Dendritic cell treated with granulocyte-macrophage colony-stimulating factor and Interleukin-4, amounts not matched to agents 40 ng/mL and 50 ng/mL, for 4 days (primary cell): ENCODE results near the gene OR6X1.

Experiments
- H3K27ac Mint-ChIP-seq: one replicate; pipeline ENCODE4 v1.8.0; 2022; ENCODE audit warnings: mild to moderate bottlenecking, mixed read lengths
- H3K27me3 Mint-ChIP-seq: one replicate; pipeline ENCODE4 v1.8.0; 2022; ENCODE audit warnings: mild to moderate bottlenecking, mixed read lengths
- H3K36me3 Mint-ChIP-seq: one replicate; pipeline ENCODE4 v1.8.0; 2022; ENCODE audit warnings: low read depth, mixed read lengths
- H3K4me1 Mint-ChIP-seq: one replicate; pipeline ENCODE4 v1.8.0; 2022; ENCODE audit warnings: low read depth, mixed read lengths
- H3K4me3 Mint-ChIP-seq: one replicate; pipeline ENCODE4 v1.8.0; 2022; ENCODE audit warnings: mild to moderate bottlenecking, moderate library complexity, mixed read lengths
- H3K9me3 Mint-ChIP-seq: one replicate; pipeline ENCODE4 v1.8.0; 2022; ENCODE audit warnings: mixed read lengths
- intact Hi-C: fragments of 100-400 bp; cut with micrococcal nuclease; formaldehyde crosslinking; loops from one replicate; pipeline ENCODE4 v1.15.0; 2022

Gene OR6X1

GRCh38 chr11:123704341-123704740 is 50.0 kb downstream of the OR6X1 start:
- intact Hi-C loops = loop anchor here (1.0 kb wide), 1 partner anchor 66 kb away; no protein-coding TSS in a partner anchor
- no peak overlapping the region for H3K27ac Mint-ChIP-seq
- no peaks in the 10 kb centered on the region for H3K27me3 Mint-ChIP-seq
- H3K4me3 Mint-ChIP-seq = no peak overlapping the region
- H3K36me3 Mint-ChIP-seq = no peaks in the 10 kb centered on the region
- H3K9me3 Mint-ChIP-seq = no peaks in the 10 kb centered on the region
- peaks cover 6% of the 10 kb centered on the region for H3K4me1 Mint-ChIP-seq
